Ascending aorta (tissue), 2 donors: ENCODE measurements around the gene COG3. TPM values are rescaled to one million over a fixed set of nuclear protein-coding genes. Genes with fewer than 3 reads are reported as not detected.

Source experiments
- DNase-seq, 2 donors: peaks; one replicate each; pipeline ENCODE4 v3.0.0-alpha.2; 2019; ENCODE audit warnings: low spot score in 2 of 2
- H3K27ac ChIP-seq, 2 donors: fragments of 200-600 bp; sonication (generic); one replicate each; pipeline ENCODE4 v1.5.1; 2016 to 2017; ENCODE audit warnings: mild to moderate bottlenecking in 1 of 2
- H3K27me3 ChIP-seq: fragments of 200-600 bp; sonication (generic); one replicate; pipeline ENCODE4 v1.5.1; 2017
- H3K36me3 ChIP-seq, 2 donors: fragments of 200-600 bp; sonication (generic); one replicate each; pipeline ENCODE4 v1.5.1; 2016
- H3K4me1 ChIP-seq, 2 donors: fragments of 200-600 bp; sonication (generic); one replicate each; pipeline ENCODE4 v1.5.1; 2016 to 2017; ENCODE audit warnings: mild to moderate bottlenecking in 1 of 2
- H3K4me3 ChIP-seq, 2 donors: fragments of 200-600 bp; sonication (generic); one replicate each; pipeline ENCODE4 v1.5.1; 2016 to 2017; ENCODE audit warnings: mild to moderate bottlenecking in 1 of 2
- H3K9me3 ChIP-seq, 2 donors: fragments of 200-600 bp; sonication (generic); one replicate each; pipeline ENCODE4 v1.5.1; 2016
- intact Hi-C: fragments of 100-400 bp; cut with DNase I; formaldehyde crosslinking; loops from one replicate; pipeline ENCODE4 v1.15.1; 2023
- total RNA-seq: library from RNA; depleted of rRNA; stranded (reverse); fragments of >200 nt; gene quantifications from one replicate; pipeline ENCODE4 v1.1.0, GENCODE V29; 2016
- TF ChIP-seq, protein P1 (sequence below), 3 experiments: fragments of 200-600 bp in 2 of 3; fragments of 450-650 bp in 1 of 3; sonication (generic) in 2 of 3; IDR thresholded peaks; one replicate each; pipeline ENCODE4 v1.5.1; 2016 to 2019; ENCODE audit warnings: antibody characterized with exemption in 3 of 3, mild to moderate bottlenecking in 1 of 3, moderate library complexity in 1 of 3

Gene COG3
- total RNA-seq, 1 donor from 2014 or later, result 5.7 TPM

- H3K36me3 ChIP-seq, result peaks cover 13 to 49% of the 10 kb centered on the region in 2 donors
Observed at GRCh38 chr13:45479661-45480060, 14.9 kb downstream of the COG3 start.

GRCh38 chr13:45481688-45482087, 16.9 kb downstream of the COG3 start:
- peaks cover 17 to 50% of the 10 kb centered on the region in 2 donors for H3K36me3 ChIP-seq
- no peaks in the 10 kb centered on the region for H3K4me1 ChIP-seq
- intact Hi-C loops, result no loop called here
- H3K27me3 ChIP-seq, result no peaks in the 10 kb centered on the region
- TF ChIP-seq, protein P1, sequence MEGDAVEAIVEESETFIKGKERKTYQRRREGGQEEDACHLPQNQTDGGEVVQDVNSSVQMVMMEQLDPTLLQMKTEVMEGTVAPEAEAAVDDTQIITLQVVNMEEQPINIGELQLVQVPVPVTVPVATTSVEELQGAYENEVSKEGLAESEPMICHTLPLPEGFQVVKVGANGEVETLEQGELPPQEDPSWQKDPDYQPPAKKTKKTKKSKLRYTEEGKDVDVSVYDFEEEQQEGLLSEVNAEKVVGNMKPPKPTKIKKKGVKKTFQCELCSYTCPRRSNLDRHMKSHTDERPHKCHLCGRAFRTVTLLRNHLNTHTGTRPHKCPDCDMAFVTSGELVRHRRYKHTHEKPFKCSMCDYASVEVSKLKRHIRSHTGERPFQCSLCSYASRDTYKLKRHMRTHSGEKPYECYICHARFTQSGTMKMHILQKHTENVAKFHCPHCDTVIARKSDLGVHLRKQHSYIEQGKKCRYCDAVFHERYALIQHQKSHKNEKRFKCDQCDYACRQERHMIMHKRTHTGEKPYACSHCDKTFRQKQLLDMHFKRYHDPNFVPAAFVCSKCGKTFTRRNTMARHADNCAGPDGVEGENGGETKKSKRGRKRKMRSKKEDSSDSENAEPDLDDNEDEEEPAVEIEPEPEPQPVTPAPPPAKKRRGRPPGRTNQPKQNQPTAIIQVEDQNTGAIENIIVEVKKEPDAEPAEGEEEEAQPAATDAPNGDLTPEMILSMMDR (IDR thresholded peaks at IDR 0.05), result no peak
- H3K27ac ChIP-seq, result no peak overlapping the region
- no peaks in the 10 kb centered on the region for H3K9me3 ChIP-seq
- DNase-seq, result no peak
- H3K4me3 ChIP-seq, result no peak overlapping the region

More at GRCh38 chr13:45479661-45480060, 14.9 kb downstream of the COG3 start:
- intact Hi-C loops, result no loop called here
- no peaks in the 10 kb centered on the region for H3K27me3 ChIP-seq
- H3K4me1 ChIP-seq, result no peaks in the 10 kb centered on the region
- no peak overlapping the region for H3K4me3 ChIP-seq
- DNase-seq, result no peak
- TF ChIP-seq, protein P1 (IDR thresholded peaks at IDR 0.05), result no peak
- H3K27ac ChIP-seq, result no peak overlapping the region
- H3K9me3 ChIP-seq, result no peaks in the 10 kb centered on the region

DNA sequence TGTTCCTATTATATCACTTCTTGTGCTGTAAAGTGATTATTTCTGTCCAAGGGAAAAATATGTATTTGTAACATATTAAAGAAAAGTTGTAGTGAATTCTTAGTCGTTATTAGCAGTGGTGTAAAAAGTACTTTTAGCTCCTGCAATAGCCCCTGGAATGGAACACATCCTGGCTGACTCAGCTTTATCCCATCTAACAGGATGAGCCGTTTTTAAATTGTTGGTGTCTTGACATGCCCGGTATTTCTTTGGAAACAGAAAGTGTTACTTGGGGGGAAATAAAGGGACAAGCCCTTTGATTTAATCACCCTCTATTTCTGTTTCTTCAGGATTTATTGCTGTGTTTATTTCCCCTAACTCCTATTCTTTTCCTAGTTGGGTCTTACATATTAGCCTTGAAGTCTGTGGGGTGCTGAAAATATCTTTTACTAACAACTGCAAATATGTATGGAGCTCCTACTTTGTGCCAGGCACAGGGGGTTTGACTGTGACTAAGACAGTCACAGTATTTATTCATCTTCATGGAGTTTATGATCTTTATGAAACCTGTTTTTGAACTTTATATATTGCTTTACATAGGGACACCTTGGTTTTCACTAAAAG, 17.9 kb downstream of the COG3 start:
- H3K36me3 ChIP-seq, result peaks cover 24 to 51% of the 10 kb centered on the region in 2 donors
- DNase-seq, result no peak

GRCh38 chr13:45487604-45488003, 22.9 kb downstream of the COG3 start:
- intact Hi-C loops, result no loop called here
- TF ChIP-seq, protein P1 (IDR thresholded peaks at IDR 0.05), result no peak
- Histone ChIP-seq H3K36me3 (peaks cover 27 to 42% of the 10 kb centered on the region in 2 donors), H3K27ac (no peak overlapping the region), H3K4me1 (no peaks in the 10 kb centered on the region), H3K4me3 (no peak overlapping the region), H3K9me3 (no peaks in the 10 kb centered on the region), H3K27me3 (no peaks in the 10 kb centered on the region)
- DNase-seq, result no peak

More for the DNA sequence above, 17.9 kb downstream of the COG3 start:
- no peak overlapping the region for H3K27ac ChIP-seq
- intact Hi-C loops, result no loop called here
- no peaks in the 10 kb centered on the region for H3K9me3 ChIP-seq
- no peak overlapping the region for H3K4me3 ChIP-seq
- TF ChIP-seq, protein P1 (IDR thresholded peaks at IDR 0.05), result no peak
- no peaks in the 10 kb centered on the region for H3K4me1 ChIP-seq
- H3K27me3 ChIP-seq, result no peaks in the 10 kb centered on the region

DNA sequence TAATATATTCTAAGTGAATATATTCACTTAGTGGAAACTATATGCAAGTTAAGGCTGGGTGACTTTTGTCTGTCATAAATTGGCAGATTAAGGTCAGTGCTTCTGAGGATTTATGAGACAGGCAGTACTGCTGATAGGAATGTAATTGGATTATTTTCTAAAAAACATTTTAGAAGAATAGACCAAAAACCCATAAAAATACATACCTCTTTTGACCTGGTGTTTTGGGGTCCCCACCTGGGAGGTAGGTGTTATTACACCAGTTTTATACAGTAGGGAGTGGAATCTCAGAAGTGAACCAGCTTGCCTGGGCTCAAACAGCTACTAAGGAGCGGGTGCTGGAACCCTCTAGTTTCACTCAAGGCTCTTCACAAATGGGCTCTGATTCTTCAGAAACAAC, 25.3 kb downstream of the COG3 start:
- intact Hi-C loops, result no loop called here
- Histone ChIP-seq H3K27me3 (no peaks in the 10 kb centered on the region), H3K36me3 (peaks cover 35 to 52% of the 10 kb centered on the region in 2 donors), H3K27ac (no peak overlapping the region), H3K4me3 (no peak overlapping the region), H3K9me3 (no peaks in the 10 kb centered on the region), H3K4me1 (no peaks in the 10 kb centered on the region)
- TF ChIP-seq, protein P1 (IDR thresholded peaks at IDR 0.05), result no peak
- DNase-seq, result no peak
